ENCODE results near the gene GULP1. TPM values are rescaled to one million over a fixed set of nuclear protein-coding genes. Genes with fewer than 3 reads are reported as not detected.

The GULP1 gene
- total RNA-seq, 1 experiment from 2014 or later, result 140 TPM

DNA sequence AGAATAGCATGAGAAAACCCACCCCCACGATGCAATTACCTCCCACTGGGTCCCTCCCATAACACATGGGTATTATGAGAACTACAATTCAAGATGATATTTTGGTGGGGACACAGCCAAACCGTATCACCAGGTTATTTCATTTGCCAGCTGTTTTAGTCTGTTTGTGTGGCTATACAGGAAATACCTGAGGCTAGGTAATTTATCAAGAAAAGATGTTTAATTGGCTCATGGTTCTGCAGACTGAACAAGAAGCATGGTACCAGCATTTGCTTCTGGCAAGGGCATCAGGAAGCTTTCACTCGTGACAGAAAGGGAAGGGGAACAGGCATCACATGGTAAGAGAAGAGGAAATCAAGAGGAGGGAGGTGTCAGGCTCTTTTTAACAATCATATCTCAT is 329.2 kb downstream of the GULP1 start:
- H2BK15ac ChIP-seq (ENCODE audit: low read depth, low read length), result no peak overlapping the region; the same call in 1 of the 2 replicates
- no peak overlapping the region for H2BK20ac ChIP-seq (ENCODE audit: low read depth, low read length, poor library complexity, severe bottlenecking)
- no peak overlapping the region for H2AK5ac ChIP-seq (ENCODE audit: insufficient read length, low read length)
- Mint-ChIP-seq H3K9me3 (peaks cover 0 to 3% of the 10 kb centered on the region in 2 experiments; a peak in 2 of 5 replicates), H3K27me3 (ENCODE audit: low read depth) (no peaks in the 10 kb centered on the region), H3K27ac (no peak overlapping the region), H3K36me3 (ENCODE audit: insufficient read depth in 1 of 3, low read depth in 3 of 3) (no peaks in the 10 kb centered on the region; a peak in 1 of 7 replicates), H3K4me1 (no peaks in the 10 kb centered on the region), H3K4me3 (no peak overlapping the region)
- TF ChIP-seq, protein P1, sequence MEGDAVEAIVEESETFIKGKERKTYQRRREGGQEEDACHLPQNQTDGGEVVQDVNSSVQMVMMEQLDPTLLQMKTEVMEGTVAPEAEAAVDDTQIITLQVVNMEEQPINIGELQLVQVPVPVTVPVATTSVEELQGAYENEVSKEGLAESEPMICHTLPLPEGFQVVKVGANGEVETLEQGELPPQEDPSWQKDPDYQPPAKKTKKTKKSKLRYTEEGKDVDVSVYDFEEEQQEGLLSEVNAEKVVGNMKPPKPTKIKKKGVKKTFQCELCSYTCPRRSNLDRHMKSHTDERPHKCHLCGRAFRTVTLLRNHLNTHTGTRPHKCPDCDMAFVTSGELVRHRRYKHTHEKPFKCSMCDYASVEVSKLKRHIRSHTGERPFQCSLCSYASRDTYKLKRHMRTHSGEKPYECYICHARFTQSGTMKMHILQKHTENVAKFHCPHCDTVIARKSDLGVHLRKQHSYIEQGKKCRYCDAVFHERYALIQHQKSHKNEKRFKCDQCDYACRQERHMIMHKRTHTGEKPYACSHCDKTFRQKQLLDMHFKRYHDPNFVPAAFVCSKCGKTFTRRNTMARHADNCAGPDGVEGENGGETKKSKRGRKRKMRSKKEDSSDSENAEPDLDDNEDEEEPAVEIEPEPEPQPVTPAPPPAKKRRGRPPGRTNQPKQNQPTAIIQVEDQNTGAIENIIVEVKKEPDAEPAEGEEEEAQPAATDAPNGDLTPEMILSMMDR (conservative IDR thresholded peaks at IDR 0.05), result no peak
- H3K79me1 ChIP-seq (ENCODE audit: insufficient read depth, low read depth, low read length, poor library complexity, severe bottlenecking), result no peaks in the 10 kb centered on the region
- H3K9ac ChIP-seq (ENCODE audit: extremely low read depth, insufficient read length, low read length), result no peak overlapping the region
- no peaks in the 10 kb centered on the region for H3K23me2 ChIP-seq (ENCODE audit: insufficient read length, low read depth, low read length, poor library complexity, severe bottlenecking)
- H3T11ph ChIP-seq (ENCODE audit: low read length), result no peak overlapping the region
- H4K20me1 ChIP-seq (ENCODE audit: control insufficient read depth, insufficient read depth, insufficient read length), result no peaks in the 10 kb centered on the region
- no peak overlapping the region for H2BK5ac ChIP-seq (ENCODE audit: insufficient read length, low read length)
- H3K4me1 ChIP-seq (ENCODE audit: insufficient read depth, low read length), result no peaks in the 10 kb centered on the region
- H3K4ac ChIP-seq (ENCODE audit: low read depth, low read length), result no peak overlapping the region
- no peak overlapping the region for H3K27ac ChIP-seq (ENCODE audit: insufficient read length, low read depth, low read length)
- H2AFZ ChIP-seq (ENCODE audit: low read length), result no peak overlapping the region
- no peaks in the 10 kb centered on the region for H3K9me3 ChIP-seq (ENCODE audit: control insufficient read depth, low read depth, low read length)
- no peak overlapping the region for H2BK12ac ChIP-seq (ENCODE audit: insufficient read length, low read depth, low read length)
- no peak overlapping the region for H3K4me2 ChIP-seq (ENCODE audit: insufficient read depth, insufficient read length, low read length)
- H3K27me3 ChIP-seq (ENCODE audit: insufficient read depth, low read length), result no peaks in the 10 kb centered on the region
- no peak overlapping the region for H2BK120ac ChIP-seq (ENCODE audit: low read depth, low read length, poor library complexity, severe bottlenecking)
- no peak overlapping the region for H4K5ac ChIP-seq (ENCODE audit: insufficient read length, low read depth, low read length)
- no peak overlapping the region for H3K23ac ChIP-seq (ENCODE audit: insufficient read length, low read depth, low read length)
- H4K8ac ChIP-seq (replicated peaks; ENCODE audit: insufficient read length, low read depth, low read length), result no peak overlapping the region
- H3K14ac ChIP-seq (ENCODE audit: insufficient read depth, low read length), result no peak overlapping the region
- no peak overlapping the region for H4K91ac ChIP-seq (ENCODE audit: insufficient read length, low read depth, low read length)
- no peak overlapping the region for H3K18ac ChIP-seq (ENCODE audit: insufficient read length, low read depth, low read length)
- DNase-seq, result no peak
- H3K56ac ChIP-seq (ENCODE audit: insufficient read length, low read depth, low read length), result no peak overlapping the region
- no CpG with 5 or more reads among the region's 3 CpGs for WGBS (ENCODE audit: extremely low coverage, insufficient read length, low lambda C conversion rate)
- no peaks in the 10 kb centered on the region for H3K79me2 ChIP-seq (ENCODE audit: insufficient read depth, low read length)
